ENCODE data around the gene TECPR1.

Gene TECPR1

DNA sequence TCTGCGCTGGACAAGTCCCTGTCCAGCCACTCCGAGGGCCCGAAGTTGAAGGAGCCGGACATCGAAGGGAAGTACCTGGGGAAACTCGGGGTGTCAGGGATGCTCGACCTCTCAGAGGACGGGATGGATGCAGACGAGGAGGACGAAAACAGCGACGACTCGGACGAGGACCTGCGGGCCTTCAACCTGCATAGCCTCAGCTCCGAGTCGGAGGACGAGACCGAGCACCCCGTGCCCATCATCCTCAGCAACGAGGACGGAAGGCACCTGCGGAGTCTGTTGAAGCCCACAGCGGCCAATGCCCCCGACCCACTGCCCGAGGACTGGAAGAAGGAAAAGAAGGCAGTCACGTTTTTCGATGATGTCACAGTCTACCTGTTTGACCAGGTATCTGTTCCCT, 57.8 kb downstream of the TECPR1 start:
- Histone ChIP-seq H3K9me3 (ENCODE audit: control insufficient read depth, insufficient read depth, low read depth, low read length) (no peaks in the 10 kb centered on the region), H3K27ac (ENCODE audit: extremely low read depth, low read depth, low read length) (no peak overlapping the region), H3K4me3 (ENCODE audit: low read depth, low read length) (no peak overlapping the region), H3K36me3 (ENCODE audit: control insufficient read depth in 2 of 2, insufficient read depth in 1 of 2, low read length in 2 of 2) (peaks cover 5 to 48% of the 10 kb centered on the region in 2 experiments; a peak in 2 of 3 replicates), H3K4me1 (ENCODE audit: control insufficient read depth, insufficient read depth, low read length) (no peaks in the 10 kb centered on the region)
- TF ChIP-seq OVOL3 (tag by site-specific recombination; IDR thresholded peaks at IDR 0.05) (no peak), ZNF10 (tag by site-specific recombination; IDR thresholded peaks at IDR 0.05) (no peak), ZBTB7A (tag by site-specific recombination; IDR thresholded peaks at IDR 0.05; ENCODE audit: low read depth) (no peak), CTCF (tag by site-specific recombination; IDR thresholded peaks at IDR 0.05) (no peak), ZNF302 (tag by site-specific recombination; IDR thresholded peaks at IDR 0.05; ENCODE audit: low read depth) (no peak), SCRT2 (tag by site-specific recombination; IDR thresholded peaks at IDR 0.05) (0 out of 2 replicates have a peak, but pooled peaks have one; percentile 23)
- TF ChIP-seq, protein P1, sequence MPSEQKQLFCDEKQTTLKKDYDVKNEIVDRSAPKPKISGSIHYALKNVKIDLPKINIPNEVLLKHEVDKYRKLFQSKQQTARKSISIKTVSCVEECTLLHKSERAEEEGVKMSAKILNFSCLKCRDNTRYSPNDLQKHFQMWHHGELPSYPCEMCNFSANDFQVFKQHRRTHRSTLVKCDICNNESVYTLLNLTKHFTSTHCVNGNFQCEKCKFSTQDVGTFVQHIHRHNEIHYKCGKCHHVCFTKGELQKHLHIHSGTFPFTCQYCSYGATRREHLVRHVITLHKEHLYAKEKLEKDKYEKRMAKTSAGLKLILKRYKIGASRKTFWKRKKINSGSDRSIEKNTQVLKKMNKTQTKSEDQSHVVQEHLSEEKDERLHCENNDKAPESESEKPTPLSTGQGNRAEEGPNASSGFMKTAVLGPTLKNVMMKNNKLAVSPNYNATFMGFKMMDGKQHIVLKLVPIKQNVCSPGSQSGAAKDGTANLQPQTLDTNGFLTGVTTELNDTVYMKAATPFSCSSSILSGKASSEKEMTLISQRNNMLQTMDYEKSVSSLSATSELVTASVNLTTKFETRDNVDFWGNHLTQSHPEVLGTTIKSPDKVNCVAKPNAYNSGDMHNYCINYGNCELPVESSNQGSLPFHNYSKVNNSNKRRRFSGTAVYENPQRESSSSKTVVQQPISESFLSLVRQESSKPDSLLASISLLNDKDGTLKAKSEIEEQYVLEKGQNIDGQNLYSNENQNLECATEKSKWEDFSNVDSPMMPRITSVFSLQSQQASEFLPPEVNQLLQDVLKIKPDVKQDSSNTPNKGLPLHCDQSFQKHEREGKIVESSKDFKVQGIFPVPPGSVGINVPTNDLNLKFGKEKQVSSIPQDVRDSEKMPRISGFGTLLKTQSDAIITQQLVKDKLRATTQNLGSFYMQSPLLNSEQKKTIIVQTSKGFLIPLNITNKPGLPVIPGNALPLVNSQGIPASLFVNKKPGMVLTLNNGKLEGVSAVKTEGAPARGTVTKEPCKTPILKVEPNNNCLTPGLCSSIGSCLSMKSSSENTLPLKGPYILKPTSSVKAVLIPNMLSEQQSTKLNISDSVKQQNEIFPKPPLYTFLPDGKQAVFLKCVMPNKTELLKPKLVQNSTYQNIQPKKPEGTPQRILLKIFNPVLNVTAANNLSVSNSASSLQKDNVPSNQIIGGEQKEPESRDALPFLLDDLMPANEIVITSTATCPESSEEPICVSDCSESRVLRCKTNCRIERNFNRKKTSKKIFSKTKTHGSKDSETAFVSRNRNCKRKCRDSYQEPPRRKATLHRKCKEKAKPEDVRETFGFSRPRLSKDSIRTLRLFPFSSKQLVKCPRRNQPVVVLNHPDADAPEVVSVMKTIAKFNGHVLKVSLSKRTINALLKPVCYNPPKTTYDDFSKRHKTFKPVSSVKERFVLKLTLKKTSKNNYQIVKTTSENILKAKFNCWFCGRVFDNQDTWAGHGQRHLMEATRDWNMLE (tag by site-specific recombination; conservative IDR thresholded peaks at IDR 0.05; ENCODE audit: low read depth) = no peak
- CTCF ChIA-PET = no interaction called here
- POLR2A ChIA-PET = no interaction called here

- H3K4me1 ChIP-seq (ENCODE audit: control insufficient read depth, insufficient read depth, low read length) = no peaks in the 10 kb centered on the region
- ChIA-PET POLR2A (no interaction called here), CTCF (no interaction called here)
- TF ChIP-seq YY1 (tag by site-specific recombination; IDR thresholded peaks at IDR 0.05) = no peak
- no peak for TF ChIP-seq ZNF837 (tag by site-specific recombination; IDR thresholded peaks at IDR 0.05)
- TF ChIP-seq ZBTB20 (tag by site-specific recombination; IDR thresholded peaks at IDR 0.05) = no peak
- no peak for TF ChIP-seq REST (tag by site-specific recombination; IDR thresholded peaks at IDR 0.05)
- no peak for TF ChIP-seq ZNF791 (tag by site-specific recombination; IDR thresholded peaks at IDR 0.05)
- TF ChIP-seq ZNF184 (tag by site-specific recombination; IDR thresholded peaks at IDR 0.05) = no peak
- no peak for TF ChIP-seq OVOL3 (tag by site-specific recombination; IDR thresholded peaks at IDR 0.05)
- no peak for TF ChIP-seq SP2 (tag by site-specific recombination; IDR thresholded peaks at IDR 0.05)
- TF ChIP-seq SCRT2 (tag by site-specific recombination; IDR thresholded peaks at IDR 0.05) = no peak
- TF ChIP-seq ZNF792 (tag by site-specific recombination; IDR thresholded peaks at IDR 0.05) = no peak
- no peak for TF ChIP-seq ZNF596 (tag by site-specific recombination; IDR thresholded peaks at IDR 0.05)
- no peaks in the 10 kb centered on the region for H3K9me3 ChIP-seq (ENCODE audit: control insufficient read depth, insufficient read depth, low read depth, low read length)
- no peak overlapping the region for H3K27ac ChIP-seq (ENCODE audit: extremely low read depth, low read depth, low read length)
- no peak overlapping the region for H3K4me3 ChIP-seq (ENCODE audit: low read depth, low read length)
- peaks cover 5 to 52% of the 10 kb centered on the region in 2 experiments; a peak in 2 of 3 replicates for H3K36me3 ChIP-seq (ENCODE audit: control insufficient read depth in 2 of 2, insufficient read depth in 1 of 2, low read length in 2 of 2)
Measured at GRCh38 chr7:98193474-98194180, 58.4 kb downstream of the TECPR1 start.

Data from HEK293 (cell line).